Left ventricle myocardium inferior (tissue), 1 donor: ENCODE results near the gene HOXC13. TPM values are rescaled to one million over a fixed set of nuclear protein-coding genes. Genes with fewer than 3 reads are reported as not detected.

ENCODE experiments used
- DNase-seq: peaks from one replicate; pipeline ENCODE4 v3.0.0-alpha.2; 2020
- H3K27ac ChIP-seq: fragments of 200-600 bp; replicated peaks from 2 replicates; pipeline ENCODE4 v1.8.0; 2021
- H3K27me3 ChIP-seq: fragments of 200-600 bp; 2 replicates; pipeline ENCODE4 v1.8.0; 2021; ENCODE audit warnings: low read depth
- H3K36me3 ChIP-seq: fragments of 200-600 bp; 2 replicates; pipeline ENCODE4 v1.8.0; 2021
- H3K4me1 ChIP-seq: fragments of 200-600 bp; 2 replicates; pipeline ENCODE4 v1.8.0; 2021
- H3K4me3 ChIP-seq: fragments of 200-600 bp; 2 replicates; pipeline ENCODE4 v1.8.0; 2021; ENCODE audit warnings: mild to moderate bottlenecking, moderate library complexity
- H3K9me3 ChIP-seq: fragments of 200-600 bp; replicated peaks from 2 replicates; pipeline ENCODE4 v1.8.0; 2021
- intact Hi-C: fragments of 100-400 bp; cut with micrococcal nuclease; formaldehyde crosslinking; loops from one replicate; pipeline ENCODE4 v1.11.0; 2022
- total RNA-seq: library from RNA; stranded (reverse); fragmentation: NEBNext Ultra II Directional; extraction: Animal tissue kit (Norgen Biotek cat#: 25700); gene quantifications from one replicate; pipeline ENCODE4 v1.2.1, GENCODE V29; 2021
- TF ChIP-seq, protein P1 (sequence below): fragments of 200-600 bp; IDR thresholded peaks from 2 replicates; pipeline ENCODE4 v1.8.0; 2021; ENCODE audit warnings: antibody characterized with exemption, mild to moderate bottlenecking, borderline replicate concordance
- donor health status: DM: no; HTN: yes; CAD: no; lungs with severe emphysema.

Gene HOXC13
- total RNA-seq, 1 donor from 2014 or later, result not detected

DNA sequence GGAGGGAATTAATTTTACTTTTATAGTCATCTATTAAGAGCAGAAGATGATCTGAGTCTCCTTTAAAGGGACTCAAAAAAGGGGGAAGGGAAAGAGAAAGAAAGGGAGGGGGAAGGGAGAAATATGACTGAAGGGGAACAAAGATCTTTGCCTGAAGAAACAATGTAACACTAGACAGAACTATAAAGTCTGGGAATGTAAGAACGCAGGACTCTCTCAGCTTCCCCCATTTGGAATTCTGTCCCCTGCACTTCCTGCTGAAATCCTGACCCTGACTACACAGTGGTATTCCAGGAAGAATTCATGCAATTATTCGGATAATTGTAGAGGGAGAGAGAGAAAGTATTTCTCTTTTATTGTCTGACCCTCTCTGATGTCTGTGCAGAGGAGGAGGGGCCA, 25.7 kb downstream of the HOXC13 start:
- peaks cover 22% of the 10 kb centered on the region for H3K4me1 ChIP-seq
- no peak for DNase-seq
- no peaks in the 10 kb centered on the region for H3K36me3 ChIP-seq
- TF ChIP-seq, protein P1, sequence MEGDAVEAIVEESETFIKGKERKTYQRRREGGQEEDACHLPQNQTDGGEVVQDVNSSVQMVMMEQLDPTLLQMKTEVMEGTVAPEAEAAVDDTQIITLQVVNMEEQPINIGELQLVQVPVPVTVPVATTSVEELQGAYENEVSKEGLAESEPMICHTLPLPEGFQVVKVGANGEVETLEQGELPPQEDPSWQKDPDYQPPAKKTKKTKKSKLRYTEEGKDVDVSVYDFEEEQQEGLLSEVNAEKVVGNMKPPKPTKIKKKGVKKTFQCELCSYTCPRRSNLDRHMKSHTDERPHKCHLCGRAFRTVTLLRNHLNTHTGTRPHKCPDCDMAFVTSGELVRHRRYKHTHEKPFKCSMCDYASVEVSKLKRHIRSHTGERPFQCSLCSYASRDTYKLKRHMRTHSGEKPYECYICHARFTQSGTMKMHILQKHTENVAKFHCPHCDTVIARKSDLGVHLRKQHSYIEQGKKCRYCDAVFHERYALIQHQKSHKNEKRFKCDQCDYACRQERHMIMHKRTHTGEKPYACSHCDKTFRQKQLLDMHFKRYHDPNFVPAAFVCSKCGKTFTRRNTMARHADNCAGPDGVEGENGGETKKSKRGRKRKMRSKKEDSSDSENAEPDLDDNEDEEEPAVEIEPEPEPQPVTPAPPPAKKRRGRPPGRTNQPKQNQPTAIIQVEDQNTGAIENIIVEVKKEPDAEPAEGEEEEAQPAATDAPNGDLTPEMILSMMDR, result no peak
- no peak overlapping the region for H3K4me3 ChIP-seq
- no peak overlapping the region for H3K27ac ChIP-seq
- intact Hi-C loops, result no loop called here
- H3K27me3 ChIP-seq, result peaks cover 100% of the 10 kb centered on the region
- no peaks in the 10 kb centered on the region for H3K9me3 ChIP-seq

DNA sequence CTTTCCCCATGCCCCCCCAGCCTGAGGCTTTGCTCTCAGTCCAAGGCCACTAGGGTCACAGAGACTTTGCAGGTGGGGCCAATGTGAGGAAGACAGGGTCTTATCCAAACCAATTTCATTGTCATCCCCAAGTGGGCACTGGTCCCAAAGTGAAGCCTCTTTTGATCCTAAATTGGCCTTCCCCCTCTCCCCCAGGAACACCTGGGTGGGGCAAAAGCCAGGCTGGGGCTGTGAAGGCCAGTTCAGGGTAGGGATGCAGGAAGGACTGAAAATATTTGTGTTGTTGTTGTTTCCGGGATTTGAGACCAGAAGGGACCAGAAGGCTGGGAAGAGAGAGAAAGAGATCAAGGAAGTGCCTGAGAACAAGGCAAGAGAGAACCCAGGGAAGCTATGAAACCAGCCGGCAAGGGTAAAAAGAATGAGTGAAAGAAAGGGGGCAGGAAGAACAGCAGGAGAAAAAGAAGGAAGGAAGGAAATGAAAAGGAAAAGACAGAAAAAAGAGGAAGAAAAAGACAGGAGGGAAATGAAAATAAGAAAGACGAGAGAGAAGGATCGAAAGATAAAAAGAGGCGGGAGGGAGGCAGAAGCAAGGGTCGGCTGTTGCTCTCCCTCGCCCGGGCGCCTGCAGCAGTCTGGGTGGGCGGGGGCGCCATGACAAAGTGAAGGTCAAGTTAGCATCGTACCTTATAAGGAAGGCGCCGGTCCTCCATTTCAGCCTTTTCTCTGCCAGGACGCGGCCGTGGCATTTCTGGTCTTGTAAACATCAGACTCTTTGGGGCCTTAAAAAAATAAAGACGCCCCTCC, 26.9 kb downstream of the HOXC13 start:
- Histone ChIP-seq H3K4me1 (peaks cover 22% of the 10 kb centered on the region), H3K4me3 (no peak overlapping the region), H3K27me3 (peaks cover 100% of the 10 kb centered on the region), H3K36me3 (no peaks in the 10 kb centered on the region), H3K9me3 (no peaks in the 10 kb centered on the region), H3K27ac (no peak overlapping the region)
- intact Hi-C loops, result no loop called here
- TF ChIP-seq, protein P1, result no peak
- DNase-seq, result no peak

DNA sequence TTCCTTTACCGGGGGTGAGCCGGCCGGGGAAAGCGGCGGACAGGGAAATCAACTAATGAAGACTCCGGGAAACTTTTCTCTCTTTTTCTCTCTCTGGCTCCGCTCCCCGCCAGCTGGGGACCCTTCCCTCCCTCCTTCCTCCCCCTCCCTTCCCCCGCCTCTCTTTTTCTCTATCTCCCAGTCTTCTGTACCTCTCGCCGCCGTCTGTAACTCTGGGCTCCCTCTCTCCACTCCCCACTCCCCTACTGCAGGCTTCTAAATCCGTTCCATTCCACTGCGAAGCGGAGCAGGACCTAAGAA, 27.4 kb downstream of the HOXC13 start:
- peaks cover 100% of the 10 kb centered on the region for H3K27me3 ChIP-seq

DNA sequence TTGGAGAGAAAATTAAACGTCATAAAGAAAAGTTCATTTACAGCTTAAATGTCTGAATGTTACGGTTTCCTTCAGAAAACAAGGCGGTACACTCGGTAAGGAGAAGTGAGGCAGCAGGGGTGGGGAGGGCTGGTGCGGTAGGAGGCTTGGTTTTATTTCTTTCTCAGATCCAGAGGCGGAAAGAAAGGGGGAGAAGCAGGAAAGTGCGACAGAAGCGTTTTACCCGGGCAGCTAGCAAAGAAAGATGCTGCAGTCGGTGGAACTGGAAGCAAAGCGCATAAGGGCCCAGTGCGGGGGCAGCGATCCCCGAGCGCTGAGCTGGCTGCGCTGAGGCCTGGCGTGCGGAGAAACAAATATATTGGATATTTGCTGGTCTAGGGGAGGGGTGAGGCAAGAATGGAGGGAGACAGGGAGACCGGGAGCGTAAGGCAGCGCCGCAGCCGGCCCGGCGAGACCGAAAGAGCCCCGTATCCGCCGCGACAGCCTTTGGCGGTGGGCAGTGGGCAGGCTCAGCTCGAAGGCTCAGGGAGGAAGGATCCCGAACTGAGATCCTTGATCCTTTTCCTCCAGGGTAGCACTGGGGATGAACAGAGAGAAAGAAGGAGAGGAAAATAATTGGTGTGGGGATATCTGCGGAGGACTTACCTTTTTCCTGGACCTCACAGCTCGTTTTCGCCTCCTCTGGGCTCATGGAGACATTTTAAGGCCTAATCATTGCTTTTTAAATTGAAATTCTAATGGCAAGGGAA, 27.9 kb downstream of the HOXC13 start:
- intact Hi-C loops, result no loop called here
- TF ChIP-seq, protein P1, result no peak
- H3K4me3 ChIP-seq, result peak overlapping the region; percentile 3

More for the DNA sequence above, 27.4 kb downstream of the HOXC13 start:
- Histone ChIP-seq H3K9me3 (no peaks in the 10 kb centered on the region), H3K27ac (no peak overlapping the region), H3K4me1 (peaks cover 17% of the 10 kb centered on the region), H3K36me3 (no peaks in the 10 kb centered on the region), H3K4me3 (no peak overlapping the region)
- no peak for DNase-seq
- intact Hi-C loops, result no loop called here
- TF ChIP-seq, protein P1, result no peak

DNA sequence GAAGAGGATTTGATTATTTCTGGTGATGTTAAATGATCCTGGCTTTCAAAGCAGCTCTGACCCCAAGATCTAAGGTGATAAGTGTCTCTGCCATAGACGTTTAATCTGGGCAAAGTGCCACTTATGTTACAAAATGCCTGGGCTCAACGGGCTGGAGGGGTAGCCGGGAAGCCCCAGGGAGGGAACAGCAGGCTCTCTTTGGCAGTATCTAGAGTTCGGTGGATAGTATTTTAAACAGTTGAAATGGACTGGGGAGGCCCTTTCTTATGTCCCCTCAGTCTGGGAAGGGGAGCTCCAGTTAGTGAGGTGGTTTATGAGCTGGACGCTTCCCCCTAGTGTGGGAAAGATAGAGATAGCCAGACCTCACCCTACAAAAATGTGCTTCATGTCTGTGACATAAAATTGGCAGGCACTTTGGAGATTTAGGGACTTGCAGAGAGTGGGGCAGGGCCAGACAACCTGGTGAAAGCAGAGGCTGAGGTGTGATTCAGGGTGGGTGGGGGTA, 28.8 kb downstream of the HOXC13 start:
- no peak for DNase-seq
- intact Hi-C loops, result no loop called here

More for the DNA sequence above, 27.9 kb downstream of the HOXC13 start:
- Histone ChIP-seq H3K9me3 (no peaks in the 10 kb centered on the region), H3K27me3 (peaks cover 100% of the 10 kb centered on the region), H3K27ac (no peak overlapping the region), H3K4me1 (peaks cover 14% of the 10 kb centered on the region), H3K36me3 (no peaks in the 10 kb centered on the region)
- no peak for DNase-seq

More for the DNA sequence above, 28.8 kb downstream of the HOXC13 start:
- H3K4me3 ChIP-seq, result no peak overlapping the region
- H3K36me3 ChIP-seq, result no peaks in the 10 kb centered on the region
- H3K27ac ChIP-seq, result no peak overlapping the region
- H3K9me3 ChIP-seq, result no peaks in the 10 kb centered on the region
- TF ChIP-seq, protein P1, result no peak
- peaks cover 14% of the 10 kb centered on the region for H3K4me1 ChIP-seq
- H3K27me3 ChIP-seq, result peaks cover 100% of the 10 kb centered on the region
